ENCODE measurements around the gene TOP2B. TPM values are rescaled to one million over a fixed set of nuclear protein-coding genes. Genes with fewer than 3 reads are reported as not detected.

The TOP2B gene
- total and polyA plus RNA-seq, 7 experiments from 2014 or later, result 66.6 to 190 (median 123) TPM

Small RNA genes within 50 kb of the gene (microRNA-seq; reads per million reads assigned to microRNA genes)
- gene MIR4442 (ENCODE audit: borderline microRNAs expressed), result not detected

Other genes with a start within 250 kb of the TOP2B start
- gene RARB, start 236.6 kb downstream of the TOP2B start, total RNA-seq, result not detected
- gene RARB, start 236.6 kb downstream of the TOP2B start, polyA plus RNA-seq, result under 1 TPM; 0.07 to 0.13 TPM
- 10 to 100 TPM; 66.1 to 84.1 (median 70.4) TPM for gene NGLY1, start 118.5 kb upstream of the TOP2B start, total RNA-seq
- gene NGLY1, start 118.5 kb upstream of the TOP2B start, polyA plus RNA-seq, result 10 to 100 TPM; 39.7 to 53.0 TPM
- gene OXSM, start 125.2 kb upstream of the TOP2B start, total RNA-seq, result 10 to 100 TPM; 10.6 to 16.5 (median 13.2) TPM
- gene OXSM, start 125.2 kb upstream of the TOP2B start, polyA plus RNA-seq, result 10 to 100 TPM; 14.6 to 21.2 TPM